NB4 (cell line): ENCODE measurements around the gene CD86.

Source experiments
- CTCF ChIP-seq: IDR thresholded peaks from one replicate; pipeline ENCODE4 v1.5.1; 2012; ENCODE audit warnings: low read depth, low read length
- POLR2A ChIP-seq: IDR thresholded peaks from 2 replicates; pipeline ENCODE4 v1.6.1; 2011; ENCODE audit warnings: mild to moderate bottlenecking; ENCODE audit not compliant: insufficient read length; ENCODE audit errors: extremely low read depth

GRCh38 chr3:122064326-122064725 is 9.2 kb downstream of the CD86 start:
- TF ChIP-seq POLR2A (no peak), CTCF (no peak)
